GM18873 (cell line): Measurements from ENCODE around the gene HYAL3.
"Not testable (repeated sequence)": the region's sequence is repeated elsewhere in the genome, so short reads cannot be mapped to it uniquely, and the experiment has no call there.

ENCODE experiments used
- ATAC-seq: cut with Tn5 transposase; IDR thresholded peaks from one replicate; pipeline ENCODE4 v1.9.1; 2021; ENCODE audit warnings: mild to moderate bottlenecking, moderate library complexity, moderate number of reproducible peaks; ENCODE audit not compliant: unreplicated experiment, low FRiP score

The HYAL3 gene

DNA sequence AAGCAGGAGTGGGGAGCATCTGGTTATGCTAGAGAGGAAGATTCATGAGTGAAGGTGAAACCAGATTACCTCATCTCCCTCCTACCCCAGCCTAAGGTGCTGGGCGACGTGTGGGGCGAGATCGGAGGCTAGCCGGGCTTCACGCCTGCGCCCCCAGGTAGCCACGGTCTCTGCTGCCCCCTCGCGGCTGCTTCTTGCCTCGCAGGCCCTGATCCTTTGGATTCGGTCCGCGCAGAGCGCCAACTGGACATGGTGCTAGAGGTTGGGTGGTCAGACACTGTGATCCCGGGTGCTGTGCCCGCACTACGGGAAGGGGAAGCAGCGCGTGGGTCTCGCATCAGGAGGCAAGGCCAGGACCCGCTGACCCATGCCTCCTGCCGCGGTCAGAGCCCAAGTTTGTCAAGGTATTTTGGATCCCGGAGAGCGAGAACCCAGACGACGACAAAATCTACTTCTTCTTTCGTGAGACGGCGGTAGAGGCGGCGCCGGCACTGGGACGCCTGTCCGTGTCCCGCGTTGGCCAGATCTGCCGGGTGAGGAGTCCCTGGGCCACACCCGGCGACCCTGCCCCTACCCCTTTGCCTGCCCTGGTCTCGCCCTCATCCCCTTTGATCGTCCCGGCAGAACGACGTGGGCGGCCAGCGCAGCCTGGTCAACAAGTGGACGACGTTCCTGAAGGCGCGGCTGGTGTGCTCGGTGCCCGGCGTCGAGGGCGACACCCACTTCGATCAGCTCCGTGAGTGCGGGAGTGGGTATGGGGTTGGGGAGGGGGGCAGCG, 26.1 kb downstream of the HYAL3 start:
- peak; percentile 60 for ATAC-seq

DNA sequence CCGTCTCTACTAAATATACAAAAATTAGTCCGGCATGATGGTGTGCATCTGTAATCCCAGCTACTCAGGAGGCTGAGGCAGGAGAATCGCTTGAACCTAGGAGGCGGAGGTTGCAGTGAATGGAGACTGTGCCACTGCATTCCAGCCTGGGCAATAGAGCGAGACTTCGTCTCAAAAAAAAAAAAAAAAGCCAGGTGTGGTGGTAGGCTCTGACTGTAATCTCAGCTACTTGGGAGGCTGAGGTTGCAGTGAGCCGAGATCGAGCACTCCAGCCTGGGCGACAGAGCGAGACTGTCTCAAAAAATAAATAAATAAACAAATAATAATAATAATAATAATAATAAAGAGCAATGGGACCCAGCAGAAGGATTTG, 26.7 kb downstream of the HYAL3 start:
- not testable (repeated sequence) for ATAC-seq

DNA sequence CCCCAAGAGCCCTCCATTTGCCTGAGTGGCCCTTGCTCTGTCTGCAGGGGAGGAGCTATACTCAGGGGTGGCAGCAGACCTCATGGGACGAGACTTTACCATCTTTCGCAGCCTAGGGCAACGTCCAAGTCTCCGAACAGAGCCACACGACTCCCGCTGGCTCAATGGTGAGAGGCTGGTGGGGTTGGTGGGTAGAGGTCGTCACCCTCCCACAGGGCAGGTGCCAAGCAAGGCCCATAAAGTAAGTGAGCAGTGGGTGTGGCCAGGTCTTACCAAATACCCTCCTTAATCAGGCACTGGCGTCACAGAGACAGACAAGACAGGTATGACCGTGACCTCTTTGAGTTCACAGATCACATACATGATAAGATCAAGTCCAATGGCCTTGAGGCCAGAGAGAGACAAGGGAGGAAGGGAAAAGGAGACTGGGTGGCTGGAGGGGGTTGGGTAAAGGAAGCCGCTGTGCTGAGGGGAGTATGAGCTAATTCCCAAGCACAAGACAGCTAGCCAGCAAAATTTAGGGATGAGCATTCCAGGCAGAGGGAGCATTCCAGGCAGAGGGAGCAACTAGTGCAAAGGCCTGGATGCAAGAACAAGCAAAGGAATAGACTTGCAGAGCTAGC, 27.8 kb downstream of the HYAL3 start:
- ATAC-seq, result no peak

DNA sequence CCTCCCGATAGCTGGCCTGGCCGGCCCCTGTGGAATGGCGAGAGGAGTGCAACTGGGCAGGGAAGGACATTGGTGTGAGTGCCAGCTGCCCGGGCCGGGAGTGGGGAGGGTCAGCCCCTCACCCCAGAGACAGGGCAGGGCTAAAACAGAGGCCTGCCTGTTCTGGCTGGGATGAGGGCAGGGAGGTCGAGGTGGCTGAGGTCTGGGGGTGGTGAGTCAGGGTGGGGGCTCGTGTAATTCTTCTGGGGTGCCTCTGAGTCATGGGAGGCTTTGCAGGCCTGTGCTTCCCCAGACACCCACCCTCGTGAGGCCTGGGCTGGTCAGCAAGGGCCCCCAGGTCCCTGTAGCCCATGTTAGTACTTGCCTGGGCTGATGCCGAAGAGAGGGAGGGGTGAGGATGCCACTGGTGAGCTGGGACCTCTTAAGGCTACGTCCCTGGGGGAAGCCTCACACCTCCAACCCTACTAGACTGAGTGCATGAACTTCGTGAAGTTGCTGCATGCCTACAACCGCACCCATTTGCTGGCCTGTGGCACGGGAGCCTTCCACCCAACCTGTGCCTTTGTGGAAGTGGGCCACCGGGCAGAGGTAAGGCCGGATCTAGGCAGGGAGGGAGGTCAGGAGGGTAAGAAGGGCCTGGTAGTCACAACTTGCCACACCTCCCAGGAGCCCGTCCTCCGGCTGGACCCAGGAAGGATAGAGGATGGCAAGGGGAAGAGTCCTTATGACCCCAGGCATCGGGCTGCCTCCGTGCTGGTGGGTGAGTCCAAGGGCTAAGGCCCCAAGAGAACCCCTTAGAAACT, 28.6 kb downstream of the HYAL3 start:
- no peak for ATAC-seq

DNA sequence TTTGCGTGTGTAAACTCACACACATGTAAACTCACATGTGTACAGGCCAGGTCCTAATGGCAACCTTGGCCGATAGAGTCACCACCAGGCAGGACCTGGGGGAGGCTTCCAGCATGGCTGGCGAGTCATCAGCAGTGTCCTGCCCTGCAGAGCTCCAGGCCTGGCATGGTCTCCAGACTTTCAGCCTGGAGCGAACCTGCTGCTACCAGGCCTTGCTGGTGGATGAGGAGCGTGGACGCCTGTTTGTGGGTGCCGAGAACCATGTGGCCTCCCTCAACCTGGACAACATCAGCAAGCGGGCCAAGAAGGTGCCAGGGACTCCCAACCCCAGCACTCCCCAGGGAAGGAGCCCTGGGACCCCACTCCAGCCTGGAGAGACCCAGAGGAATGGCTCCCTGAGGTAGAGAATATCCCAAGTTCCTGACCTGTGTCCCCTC, 29.2 kb downstream of the HYAL3 start:
- no peak for ATAC-seq

DNA sequence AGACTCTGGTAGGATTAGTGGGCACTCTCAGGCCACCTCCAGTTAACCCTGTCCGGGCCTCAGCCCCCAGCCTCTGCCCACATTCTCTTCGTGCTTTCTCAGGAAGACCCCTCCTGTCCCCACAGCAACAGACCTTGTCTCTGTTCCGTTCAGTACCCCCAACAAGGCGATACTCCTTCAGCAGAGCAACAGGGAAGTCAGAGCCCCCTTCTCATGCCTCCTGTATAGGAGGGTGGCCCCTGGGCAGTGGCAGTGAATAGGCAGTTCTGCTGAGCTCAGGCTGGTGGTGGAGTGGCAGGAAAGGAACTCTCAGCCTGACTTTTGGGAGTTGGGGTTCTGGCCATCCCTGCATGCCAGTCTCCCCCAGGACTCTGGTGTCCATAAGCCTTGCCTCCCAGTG, 29.7 kb downstream of the HYAL3 start:
- ATAC-seq, result no peak

DNA sequence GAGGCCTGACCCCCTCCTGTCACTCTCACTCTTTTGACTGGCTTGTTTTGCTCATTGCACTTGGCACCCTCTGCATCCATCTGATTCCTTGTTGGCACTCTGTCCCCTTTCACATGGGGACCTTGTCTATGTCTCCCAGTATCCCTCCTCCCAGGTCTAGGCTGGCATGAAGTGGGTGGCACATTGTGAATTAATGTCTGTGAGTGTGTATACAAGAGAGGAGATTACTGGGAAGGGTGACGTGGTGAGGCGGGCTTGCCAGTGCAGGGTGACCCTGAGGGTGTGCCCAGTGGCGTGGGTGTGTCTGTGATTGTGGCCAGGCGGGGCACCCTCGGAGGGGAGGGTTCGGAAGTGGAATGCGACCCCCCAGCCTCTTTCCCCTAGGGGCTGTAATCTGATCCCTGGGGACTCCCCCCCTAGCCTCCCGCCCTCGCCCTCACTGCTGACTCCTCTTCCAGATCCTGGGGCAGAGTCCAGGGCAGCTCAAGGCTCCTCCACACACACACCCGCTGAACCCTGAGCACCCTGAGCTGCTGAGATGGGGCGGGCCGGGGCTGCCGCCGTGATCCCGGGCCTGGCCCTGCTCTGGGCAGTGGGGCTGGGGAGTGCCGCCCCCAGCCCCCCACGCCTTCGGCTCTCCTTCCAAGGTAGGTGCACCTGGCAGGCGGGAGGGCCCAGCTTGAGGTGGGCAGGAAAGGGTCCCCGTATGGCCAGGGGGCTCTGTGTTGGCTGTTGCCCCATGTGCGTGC, 30.3 kb downstream of the HYAL3 start, which contains the start of gene SEMA3B:
SEMA3B (plus strand) TSS at position 445 of the 749 bp plus-strand sequence; CDS start at position 539, 94 bp downstream.
- no peak for ATAC-seq

DNA sequence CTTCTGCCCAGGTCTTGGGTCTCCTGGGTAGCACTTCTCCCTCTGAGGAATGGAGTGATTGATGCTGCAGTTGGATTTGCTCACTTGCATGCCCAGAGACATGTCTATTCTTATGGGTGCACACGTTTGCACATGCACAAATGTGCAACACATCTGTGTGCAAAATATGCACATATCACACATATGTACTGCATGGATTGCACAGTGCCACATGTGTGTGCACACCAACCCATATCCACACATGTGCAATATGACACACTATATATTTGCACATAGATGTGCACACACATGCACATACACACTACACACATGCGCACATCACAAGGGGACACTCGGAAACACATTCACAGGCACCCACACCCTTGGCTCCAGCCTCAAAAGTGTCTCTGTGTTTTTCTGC, 30.9 kb downstream of the HYAL3 start:
- no peak for ATAC-seq

DNA sequence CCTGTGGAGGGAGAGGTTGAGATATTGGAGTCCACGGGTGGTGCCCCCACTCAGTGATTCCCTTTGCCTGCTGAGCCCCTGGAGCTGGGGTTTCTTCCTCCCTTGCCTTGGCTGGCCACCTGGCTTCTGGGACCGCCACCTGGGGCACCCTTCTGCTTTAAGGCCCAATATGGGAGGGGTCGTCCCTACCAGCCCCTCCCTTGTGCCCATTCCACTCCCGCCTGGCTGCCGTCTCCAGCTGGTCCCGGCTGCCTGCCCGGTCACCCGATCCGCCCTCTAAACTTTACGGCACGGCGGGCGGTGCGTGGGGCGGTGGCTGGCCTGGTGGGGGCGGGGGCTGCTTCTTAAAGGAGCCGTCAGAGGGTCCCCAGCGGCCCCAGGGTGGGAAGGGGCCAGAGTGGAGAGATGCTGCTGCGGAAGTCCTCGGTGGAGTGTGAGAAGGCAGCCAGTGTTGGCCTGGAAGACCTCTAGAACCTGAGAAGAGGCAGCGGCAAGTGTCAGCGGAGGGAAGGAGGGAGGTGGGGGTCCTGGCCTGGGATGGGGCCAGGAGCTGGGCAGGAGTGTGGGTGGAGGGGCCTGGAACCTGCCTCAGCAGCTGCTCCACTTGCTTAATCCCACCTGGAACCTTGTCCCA, 31.8 kb downstream of the HYAL3 start:
- no peak for ATAC-seq

DNA sequence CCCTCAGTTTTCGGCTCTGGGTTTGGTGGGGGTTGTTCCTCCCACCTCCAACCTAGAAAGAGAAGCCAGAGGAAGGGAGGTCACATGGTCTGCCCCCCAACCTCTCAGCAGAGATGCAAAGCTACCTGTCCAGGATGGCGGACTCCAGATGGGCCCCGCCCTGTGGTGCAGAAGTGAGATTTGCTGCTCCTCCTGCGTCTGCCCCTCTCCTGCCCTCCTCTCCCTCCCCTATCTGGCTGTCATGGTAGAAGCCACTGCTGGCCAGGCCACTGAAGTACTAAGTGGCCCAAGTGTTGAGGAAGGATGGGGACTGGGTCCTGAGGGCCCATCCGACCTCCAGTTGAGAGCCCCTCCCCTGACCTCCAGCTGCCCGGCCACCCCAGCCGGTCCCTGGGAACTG, 32.4 kb downstream of the HYAL3 start:
- ATAC-seq, result no peak

DNA sequence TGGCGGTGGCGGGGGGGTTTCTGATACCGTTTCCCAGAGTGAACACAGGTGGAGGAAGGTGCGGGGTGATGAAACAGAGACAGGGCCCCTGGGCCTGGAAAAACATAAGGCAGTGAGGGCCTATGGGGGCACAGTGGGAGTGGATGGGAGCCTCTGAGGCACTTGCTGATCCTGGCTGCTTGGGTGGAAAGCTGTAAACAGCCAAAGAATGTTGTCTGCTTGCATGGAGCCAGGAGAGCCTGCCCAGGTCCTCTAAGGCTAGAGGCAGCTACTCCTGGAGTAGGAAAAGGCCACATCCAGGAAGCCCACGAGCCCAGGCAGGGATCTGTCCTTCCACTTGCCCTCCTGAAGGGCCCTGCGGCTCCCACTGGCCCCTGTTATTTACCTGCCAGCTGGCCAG, 33.2 kb downstream of the HYAL3 start:
- no peak for ATAC-seq

DNA sequence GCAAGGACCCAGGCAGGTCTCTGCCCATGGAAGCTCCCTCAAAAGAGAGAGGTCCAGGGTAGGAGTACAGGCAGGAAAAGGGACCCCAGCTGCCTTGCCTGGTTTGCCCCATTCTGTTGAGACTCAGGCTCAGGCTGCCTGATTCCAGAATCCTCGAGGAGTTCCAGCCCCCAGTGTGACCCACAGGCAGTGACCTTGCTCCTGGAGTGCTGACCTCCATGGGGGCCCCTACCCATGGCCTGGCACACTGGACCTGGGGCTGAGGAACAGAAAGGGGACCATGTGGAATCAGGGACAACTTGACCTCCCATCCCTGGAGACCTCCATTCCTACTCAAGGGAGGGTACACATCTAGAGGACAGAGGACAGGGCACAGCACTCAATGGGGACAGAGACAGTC, 33.6 kb downstream of the HYAL3 start:
- no peak for ATAC-seq

DNA sequence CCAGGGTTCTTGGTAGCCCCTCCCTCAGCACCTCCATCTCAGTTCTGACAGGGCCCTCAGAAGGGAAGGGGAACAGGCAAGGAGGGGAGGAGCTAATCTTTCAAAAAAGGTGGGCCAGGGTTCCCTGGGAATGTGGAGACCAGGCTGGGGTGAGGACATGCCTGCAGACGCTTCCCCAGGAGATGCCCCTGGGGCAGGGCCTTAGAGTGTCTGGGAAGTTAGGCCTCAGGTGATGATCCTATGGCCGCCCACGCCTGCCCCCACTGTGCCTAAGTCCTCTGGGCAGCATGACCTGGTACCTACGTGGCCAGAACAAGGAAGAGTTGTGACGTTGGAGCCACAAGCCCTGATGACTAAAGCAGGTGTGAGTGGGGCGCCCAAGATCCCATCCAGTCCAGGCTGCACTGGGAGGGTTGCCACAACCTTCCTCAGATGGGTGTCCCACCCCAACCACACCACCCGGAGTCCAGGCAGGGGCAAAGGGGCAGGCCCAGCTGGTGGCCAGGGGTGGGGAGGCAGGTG, 34.2 kb downstream of the HYAL3 start:
- no peak for ATAC-seq

DNA sequence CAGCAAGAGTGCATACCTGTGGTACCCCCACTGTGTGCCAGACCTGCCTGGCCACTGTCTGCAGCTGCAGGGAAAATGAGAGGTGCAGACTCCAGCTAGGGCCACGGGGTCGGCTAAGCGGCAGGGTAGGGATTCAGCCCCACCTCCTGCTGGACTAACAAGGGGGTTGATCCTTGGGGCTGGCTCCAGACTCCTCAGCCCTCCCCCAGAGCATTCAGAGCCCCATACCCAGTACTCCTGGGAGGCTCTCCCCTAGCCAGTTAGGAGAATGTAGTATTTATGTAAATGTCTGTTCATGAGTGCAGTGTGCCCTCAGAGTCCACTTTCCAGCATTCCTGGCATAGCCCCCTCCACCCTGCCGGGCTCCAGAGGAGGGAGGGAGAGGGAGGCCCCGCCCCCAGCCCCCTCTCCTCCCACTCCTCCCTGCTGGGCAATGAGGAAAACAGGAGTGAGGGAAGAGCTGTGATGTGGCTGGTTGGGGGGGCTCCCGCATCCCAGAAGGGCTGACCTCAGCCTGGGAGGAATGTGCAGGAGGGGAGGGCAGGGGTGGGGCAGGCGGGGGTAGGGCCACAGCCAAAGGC, 34.7 kb downstream of the HYAL3 start:
- ATAC-seq, result no peak

DNA sequence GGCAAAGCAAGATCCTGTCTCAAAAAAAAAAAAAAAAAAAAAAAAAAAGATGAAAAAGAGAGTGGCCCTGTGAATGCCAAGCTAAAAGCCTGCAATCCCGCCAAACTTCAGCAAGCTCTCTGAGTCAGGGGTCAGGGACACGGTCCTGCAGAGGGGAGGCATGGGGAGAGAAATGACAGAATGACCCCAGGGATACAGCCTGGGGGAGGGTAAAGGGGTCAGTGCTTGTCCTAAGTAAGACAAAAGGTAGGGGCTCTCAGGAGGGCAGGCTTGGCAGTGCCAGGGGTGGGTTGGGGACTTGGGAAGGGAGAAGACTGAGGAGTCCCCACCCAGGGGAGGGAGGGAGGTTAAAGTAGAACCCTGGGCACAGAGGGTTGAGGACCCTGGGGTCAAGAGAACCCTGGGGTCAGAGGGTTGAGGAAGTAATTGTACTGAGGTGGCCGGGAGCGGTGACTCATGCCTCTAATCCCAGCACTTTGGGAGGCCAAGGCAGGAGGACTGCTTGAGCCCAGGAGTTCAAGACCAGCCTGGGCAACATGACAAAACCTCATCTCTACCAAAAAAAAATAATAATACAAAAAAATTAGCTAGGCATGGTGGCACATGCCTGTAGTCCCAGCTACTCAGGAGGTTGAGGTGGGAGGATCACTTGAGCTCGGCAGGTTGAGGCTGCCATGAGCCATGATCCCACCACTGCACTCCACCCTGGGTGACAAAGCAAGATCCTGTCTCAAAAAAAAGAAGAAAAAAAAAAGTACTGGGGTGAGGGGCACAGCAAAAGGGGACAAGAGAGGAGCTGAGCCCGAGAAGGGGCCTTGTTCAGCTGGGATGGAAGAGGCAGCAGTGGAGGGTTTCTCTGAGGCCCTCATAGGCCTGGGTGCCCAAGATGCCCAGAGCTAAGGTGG, 35.5 kb downstream of the HYAL3 start:
- ATAC-seq, result no peak

DNA sequence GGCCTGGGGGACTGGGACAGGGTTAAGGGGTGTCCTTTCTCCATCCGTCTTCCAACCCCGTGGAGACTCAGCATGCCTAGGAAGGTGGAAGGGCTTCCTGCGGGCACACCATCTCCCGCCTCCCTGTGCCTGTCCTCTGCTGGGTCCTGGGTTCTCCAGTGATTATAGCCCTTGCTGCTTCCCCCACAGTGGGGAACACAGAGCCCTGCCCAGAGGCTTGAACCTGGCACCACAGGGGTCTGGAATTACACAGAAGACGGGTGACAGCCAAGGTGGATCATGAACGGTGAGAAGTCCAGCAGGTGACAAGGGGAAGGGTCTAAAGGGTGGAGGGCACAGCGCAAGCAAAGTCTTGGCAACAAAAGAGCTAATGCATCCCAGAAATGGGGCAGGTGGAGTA, 36.4 kb downstream of the HYAL3 start:
- ATAC-seq, result no peak

DNA sequence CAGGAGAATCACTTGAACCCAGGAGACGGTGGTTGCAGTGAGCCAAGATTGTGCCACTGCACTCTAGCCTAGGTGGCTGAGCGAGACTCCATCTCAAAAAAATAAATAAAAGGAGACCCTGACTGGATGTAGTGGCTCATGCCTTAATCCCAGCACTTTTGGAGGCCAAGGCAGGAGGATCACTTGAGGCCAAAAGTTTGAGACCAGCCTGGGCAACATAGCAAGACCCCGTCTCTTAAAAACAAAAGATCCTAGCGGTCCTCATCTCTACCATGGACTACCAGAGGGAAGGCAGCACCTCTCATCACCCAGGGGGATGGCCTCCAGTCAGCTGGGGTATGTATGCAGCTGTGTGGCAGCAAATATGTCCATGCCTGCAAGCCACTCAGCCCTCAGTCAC, 37.0 kb downstream of the HYAL3 start:
- ATAC-seq, result not testable (repeated sequence)

DNA sequence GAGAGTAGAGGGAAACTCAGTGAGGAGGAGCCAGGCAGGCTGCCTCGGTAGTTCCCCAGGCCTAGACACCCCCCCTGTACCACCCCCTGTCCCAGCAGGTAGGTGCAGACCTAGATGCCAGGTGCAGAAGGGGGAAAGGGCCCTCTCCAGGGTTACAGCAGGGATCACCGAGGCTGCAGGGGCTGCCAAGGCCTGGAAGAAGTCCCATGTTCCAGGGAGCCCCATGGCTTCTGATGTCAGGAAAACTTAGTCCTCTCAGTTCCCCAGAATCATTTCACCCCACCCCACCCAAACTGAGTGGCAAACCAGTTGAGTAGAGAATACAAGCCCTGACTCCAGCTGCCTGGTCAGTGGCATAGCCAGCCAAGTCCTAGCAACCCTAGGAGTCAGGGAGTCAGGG, 37.7 kb downstream of the HYAL3 start:
- ATAC-seq, result no peak
